ENCODE results near the gene TFCP2. TPM values are rescaled to one million over a fixed set of nuclear protein-coding genes. Genes with fewer than 3 reads are reported as not detected.
"Not testable (repeated sequence)": the region's sequence is repeated elsewhere in the genome, so short reads cannot be mapped to it uniquely, and the experiment has no call there.

The TFCP2 gene
- total RNA-seq: 30.2 TPM
- long read RNA-seq, transcript TFCP2-201 (15 exons, 3,546 nt): major isoform, 5 of 19 reads
- long read RNA-seq, partial matches to known transcripts: 0 of 19 reads
- long read RNA-seq, other reads (novel, unspliced or antisense): 14 of 19 reads

DNA sequence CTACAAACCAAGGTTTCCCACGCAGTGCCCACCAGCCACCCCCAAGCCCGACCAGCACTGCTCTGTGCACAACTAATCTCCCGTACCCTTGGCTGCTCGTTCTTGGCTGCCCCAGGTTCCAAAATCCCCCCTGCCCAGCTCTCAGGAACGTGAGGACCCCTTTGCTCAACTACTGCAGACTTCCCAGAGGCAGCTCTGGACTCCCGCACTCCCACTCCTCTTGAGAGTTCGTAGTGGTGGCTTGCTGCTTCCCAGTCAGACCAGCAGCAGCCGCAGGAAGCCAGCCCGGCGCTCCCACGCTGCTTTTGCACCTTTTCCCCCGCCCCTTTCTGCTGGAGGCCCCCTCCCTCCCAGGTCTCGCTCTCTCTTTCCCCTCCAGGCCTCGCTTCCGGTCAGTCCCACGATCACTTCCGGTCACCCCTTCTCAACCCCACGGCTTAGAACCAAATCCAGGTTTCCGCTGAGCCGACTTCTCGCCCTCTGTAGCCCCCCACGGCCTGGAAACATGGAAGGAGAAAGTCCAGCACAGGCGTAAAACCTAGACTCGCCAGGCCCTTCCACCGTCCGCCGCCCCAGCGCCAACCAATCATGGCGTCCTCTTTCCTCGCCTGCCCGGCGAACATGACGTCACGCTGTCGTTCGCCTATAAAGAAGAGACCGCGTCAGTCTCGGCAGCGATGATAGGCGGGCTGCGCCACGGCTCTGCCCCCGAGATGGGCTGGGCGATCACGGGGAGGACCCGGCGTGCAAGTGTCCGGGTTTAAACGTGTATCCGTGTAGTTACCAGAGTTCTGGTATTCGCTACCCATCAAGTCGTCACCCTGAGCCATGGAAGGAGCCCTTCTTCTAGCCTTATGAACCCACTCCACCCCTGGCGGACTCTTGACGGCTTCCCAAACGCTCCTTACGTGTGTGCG, at the start of gene TFCP2:
Gene TFCP2, minus strand, starts transcription at position 621 of the 917 bp plus-strand sequence. CDS start 713 bp downstream, outside the sequence.
- Histone ChIP-seq H3K36me3 (no peaks in the 10 kb centered on the region), H3K27ac (peak within 1 kb of the TSS; percentile 99), H3K9me3 (no peaks in the 10 kb centered on the region), H3K4me3 (peak within 1 kb of the TSS; percentile 91), H3K4me1 (peaks cover 30% of the 10 kb centered on the region), H3K27me3 (ENCODE audit: low read depth) (no peaks in the 10 kb centered on the region)
- peak; percentile 99 for DNase-seq
- ATAC-seq: peak; percentile 99
- TF ChIP-seq CTCF (IDR thresholded peaks at IDR 0.05): no peak
- intact Hi-C loops (cut with DNase I): no loop called here

DNA sequence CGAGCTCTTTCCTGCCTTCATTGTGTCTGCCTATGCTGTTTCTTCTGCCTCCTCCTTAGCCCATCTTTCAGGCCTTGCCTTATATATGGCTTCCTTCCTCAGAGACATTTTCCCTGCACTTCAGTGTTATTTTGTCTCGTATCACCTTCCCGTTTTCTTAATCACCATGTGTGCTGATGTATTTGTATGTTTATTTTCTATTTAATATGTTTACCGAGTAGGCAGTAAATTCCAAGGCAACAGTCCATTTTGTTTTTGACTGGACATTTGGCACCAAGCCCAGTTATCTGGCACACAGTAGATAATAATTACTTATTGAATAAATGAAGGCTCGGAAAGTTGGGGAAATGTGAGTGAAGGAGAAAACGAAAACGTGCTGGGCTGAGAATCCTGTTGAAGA, 49.5 kb upstream of the TFCP2 start:
- no peaks in the 10 kb centered on the region for H3K36me3 ChIP-seq
- peak overlapping the region; percentile 17 for H3K4me3 ChIP-seq
- H3K27ac ChIP-seq: no peak overlapping the region

DNA sequence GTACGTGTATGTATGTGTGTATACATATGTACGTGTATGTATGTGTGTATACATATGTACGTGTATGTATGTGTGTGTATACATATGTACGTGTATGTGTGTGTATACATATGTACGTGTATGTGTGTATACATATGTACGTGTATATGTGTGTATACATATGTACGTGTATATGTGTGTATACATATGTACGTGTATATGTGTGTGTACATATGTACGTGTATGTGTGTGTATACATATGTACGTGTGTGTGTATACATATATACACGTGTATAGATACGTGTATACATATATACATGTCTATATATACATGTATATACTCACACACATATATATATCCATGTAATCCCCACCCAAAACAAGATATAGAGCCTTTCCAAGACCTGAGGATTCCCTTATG, 46.9 kb upstream of the TFCP2 start:
- H3K27me3 ChIP-seq (ENCODE audit: low read depth); H3K36me3 ChIP-seq; H3K4me3 ChIP-seq; ATAC-seq; DNase-seq; H3K27ac ChIP-seq; H3K9me3 ChIP-seq; intact Hi-C loops (cut with DNase I): not testable (repeated sequence)
- peaks cover 18% of the 10 kb centered on the region for H3K4me1 ChIP-seq

More for the DNA sequence above, 49.5 kb upstream of the TFCP2 start:
- intact Hi-C loops (cut with DNase I): no loop called here
- H3K9me3 ChIP-seq: no peaks in the 10 kb centered on the region
- H3K4me1 ChIP-seq: peaks cover 11% of the 10 kb centered on the region
- ATAC-seq (no peak), DNase-seq (no peak)
- TF ChIP-seq CTCF (IDR thresholded peaks at IDR 0.05): no peak
- no peaks in the 10 kb centered on the region for H3K27me3 ChIP-seq (ENCODE audit: low read depth)

DNA sequence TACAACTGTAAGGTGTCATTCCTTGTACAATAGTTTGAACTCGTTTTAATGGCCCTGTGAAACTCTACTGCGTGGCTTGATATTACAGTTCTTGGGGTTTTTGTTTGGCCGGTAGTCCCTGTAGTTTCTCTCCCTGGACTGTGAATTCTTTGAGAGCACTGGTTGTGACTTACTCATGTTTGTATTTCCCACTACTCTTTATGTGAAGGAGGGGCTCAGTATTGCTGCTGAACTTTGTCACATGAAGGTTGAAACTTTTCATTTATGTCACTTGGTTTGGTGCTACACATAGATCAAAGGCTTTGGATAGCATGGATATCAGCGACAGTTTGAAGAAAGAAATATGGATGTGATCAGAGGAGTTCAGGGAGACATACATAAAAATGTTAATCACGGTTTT, 46.4 kb upstream of the TFCP2 start:
- Histone ChIP-seq H3K36me3 (no peaks in the 10 kb centered on the region), H3K27ac (peak overlapping the region; percentile 97), H3K4me3 (peak overlapping the region; percentile 90), H3K4me1 (peaks cover 18% of the 10 kb centered on the region), H3K9me3 (no peaks in the 10 kb centered on the region), H3K27me3 (ENCODE audit: low read depth) (no peaks in the 10 kb centered on the region)
- DNase-seq (no peak), ATAC-seq (no peak)
- intact Hi-C loops (cut with DNase I): no loop called here
- TF ChIP-seq CTCF (IDR thresholded peaks at IDR 0.05): no peak

DNA sequence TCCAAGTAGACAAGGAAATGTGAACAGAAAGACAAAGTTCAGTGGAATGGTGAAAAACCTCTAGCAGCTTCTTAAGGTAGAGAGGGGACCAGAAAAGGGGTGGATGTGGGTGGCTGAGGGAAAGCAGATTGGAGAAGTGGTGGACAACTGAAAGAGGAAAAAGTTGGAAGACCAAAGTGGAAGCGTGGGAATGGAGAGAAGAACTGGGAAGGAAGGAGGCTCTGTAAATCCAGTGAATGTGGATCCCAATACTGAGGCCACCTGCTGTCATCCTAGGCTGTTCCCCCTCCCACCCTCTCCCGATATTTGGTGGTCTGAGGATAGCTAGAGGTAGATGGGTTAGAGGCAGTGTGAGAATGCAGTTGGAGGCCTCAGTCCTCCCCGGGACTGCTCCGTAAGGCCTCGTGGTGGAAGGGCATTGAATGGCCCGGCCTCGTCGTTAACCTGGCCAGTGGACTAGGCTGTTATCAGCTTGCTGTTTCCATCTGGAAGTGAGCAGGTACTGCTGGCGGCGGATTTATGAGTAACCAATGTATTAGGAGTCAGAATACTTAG, 45.7 kb upstream of the TFCP2 start:
- ATAC-seq: peak; percentile 6 to 35
- intact Hi-C loops (cut with DNase I): no loop called here

More for the DNA sequence above, 45.7 kb upstream of the TFCP2 start:
- Histone ChIP-seq H3K4me3 (peak overlapping the region; percentile 90), H3K27ac (peak overlapping the region; percentile 97), H3K27me3 (ENCODE audit: low read depth) (no peaks in the 10 kb centered on the region), H3K9me3 (no peaks in the 10 kb centered on the region), H3K4me1 (peaks cover 18% of the 10 kb centered on the region), H3K36me3 (no peaks in the 10 kb centered on the region)
- no peak for TF ChIP-seq CTCF (IDR thresholded peaks at IDR 0.05)
- peak; percentile 48 for DNase-seq

All from lower lobe of right lung (tissue), 2 donors.